DMS114 treated with DMSO at 0.1 percent for 48 hours (cell line): ENCODE results near the gene AKAP17A.
"Not testable (repeated sequence)": the region's sequence is repeated elsewhere in the genome, so short reads cannot be mapped to it uniquely, and the experiment has no call there.

ENCODE experiments used
- DNase-seq: peaks from one replicate; lab custom pipeline; 2025; ENCODE audit not compliant: unreplicated experiment; lab: John Stamatoyannopoulos, UW

The AKAP17A gene

GRCh38 chrX:1601768-1602085, 10.3 kb downstream of the AKAP17A start:
- no peak for DNase-seq

DNA sequence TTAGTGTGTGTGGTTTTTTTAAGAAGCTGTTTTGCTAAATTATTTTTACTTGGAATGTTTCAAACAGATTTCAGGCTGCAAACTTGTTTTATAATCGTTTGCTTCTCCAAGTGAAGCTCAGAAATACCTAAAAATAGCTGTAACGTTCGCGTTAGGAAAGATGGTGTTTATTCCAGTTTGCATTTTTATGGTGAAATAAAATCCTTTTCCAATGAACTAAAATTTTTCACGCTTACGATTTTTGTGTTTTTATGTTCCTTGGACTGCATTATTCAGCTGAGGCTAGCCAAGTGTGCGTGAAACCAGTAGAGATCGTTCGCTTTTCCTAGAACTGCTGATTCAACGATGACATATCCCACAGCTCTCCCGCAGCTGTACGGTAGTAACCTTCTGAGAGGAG, 10.9 kb downstream of the AKAP17A start:
- DNase-seq: no peak

- DNase-seq: no peak
Observed at GRCh38 chrX:1606496-1606895, 15.1 kb downstream of the AKAP17A start.

DNA sequence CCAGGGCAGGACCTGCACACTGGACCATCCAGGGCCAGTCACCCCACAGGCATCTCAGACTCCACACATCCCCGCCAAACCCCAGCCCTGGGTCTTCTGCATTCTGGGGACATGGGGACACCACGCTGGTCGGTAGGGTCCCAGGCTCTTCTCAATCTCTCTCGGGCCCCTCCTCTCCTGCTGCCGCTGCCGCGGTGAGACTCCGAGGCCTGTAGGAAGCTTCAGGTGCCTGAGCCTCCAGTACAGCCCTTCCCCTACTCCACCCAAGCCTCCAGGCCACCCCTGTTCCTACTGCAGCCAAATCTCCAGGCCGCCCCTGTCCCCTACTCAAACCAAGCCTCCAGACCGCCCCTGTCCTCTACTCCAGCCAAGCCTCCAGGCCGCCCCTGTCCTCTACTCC, 17.9 kb downstream of the AKAP17A start:
- DNase-seq: no peak

- DNase-seq: no peak
Observed at GRCh38 chrX:1609762-1610161, 18.4 kb downstream of the AKAP17A start.

GRCh38 chrX:1610166-1610565, 18.8 kb downstream of the AKAP17A start:
- no peak for DNase-seq

- DNase-seq: no peak
Observed at GRCh38 chrX:1610736-1611135, 19.3 kb downstream of the AKAP17A start.

DNA sequence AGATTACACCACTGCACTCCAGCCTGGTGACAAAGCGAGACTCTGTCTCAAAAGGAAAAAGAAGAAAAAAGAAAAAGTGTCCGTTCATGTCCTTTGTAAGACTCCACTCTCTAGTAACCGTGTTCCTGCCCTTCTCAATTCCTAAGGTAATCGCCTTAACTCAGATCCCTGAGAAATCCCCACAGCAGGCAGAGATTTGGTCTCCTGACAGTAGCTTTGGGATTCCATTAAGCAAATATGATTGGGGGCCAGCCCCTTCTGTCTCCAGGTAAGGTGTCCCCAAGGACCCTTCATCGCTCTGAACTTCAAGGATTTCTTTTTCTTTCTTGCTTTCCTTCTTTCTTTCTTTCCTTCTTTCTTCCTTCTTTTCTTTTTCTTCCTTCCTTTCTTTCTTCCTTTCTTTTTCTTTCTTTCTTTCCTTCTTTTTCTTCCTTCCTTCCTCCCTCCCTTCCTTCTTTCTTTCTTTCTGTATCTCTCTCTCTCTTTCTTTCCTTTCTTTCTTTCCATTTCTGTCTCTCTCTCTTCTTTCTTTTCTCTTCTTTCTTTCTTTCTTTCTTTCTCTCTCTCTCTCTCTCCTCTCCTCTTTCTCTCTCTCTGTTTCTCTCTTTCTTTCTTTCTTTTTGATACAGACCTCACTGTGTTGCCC, 21.4 kb downstream of the AKAP17A start:
- no peak for DNase-seq

GRCh38 chrX:1614927-1615326, 23.5 kb downstream of the AKAP17A start, which contains the start of gene ASMT:
ASMT (plus strand) TSS chrX:1615059; CDS start chrX:1615200, 141 bp downstream.
- no peak for DNase-seq

DNA sequence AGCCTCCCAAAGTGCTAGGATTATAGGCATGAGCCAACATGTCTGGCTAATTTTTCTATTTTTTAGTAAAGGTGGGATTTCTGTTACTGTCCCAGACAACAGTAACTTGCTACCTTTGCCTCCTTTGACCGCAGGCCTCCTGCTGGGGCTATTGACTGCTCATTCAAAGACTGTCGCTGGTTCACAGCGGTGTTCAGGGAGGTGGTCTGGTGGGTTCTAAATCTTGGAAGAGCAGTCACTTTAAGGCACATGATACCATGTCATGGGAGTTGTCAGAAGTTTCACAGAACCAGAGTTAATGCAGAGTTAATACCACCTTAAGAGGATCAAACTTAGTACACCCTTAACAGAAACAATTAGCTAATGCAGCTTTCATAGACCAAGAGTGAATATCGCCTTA, 27.3 kb downstream of the AKAP17A start:
- DNase-seq: no peak

DNA sequence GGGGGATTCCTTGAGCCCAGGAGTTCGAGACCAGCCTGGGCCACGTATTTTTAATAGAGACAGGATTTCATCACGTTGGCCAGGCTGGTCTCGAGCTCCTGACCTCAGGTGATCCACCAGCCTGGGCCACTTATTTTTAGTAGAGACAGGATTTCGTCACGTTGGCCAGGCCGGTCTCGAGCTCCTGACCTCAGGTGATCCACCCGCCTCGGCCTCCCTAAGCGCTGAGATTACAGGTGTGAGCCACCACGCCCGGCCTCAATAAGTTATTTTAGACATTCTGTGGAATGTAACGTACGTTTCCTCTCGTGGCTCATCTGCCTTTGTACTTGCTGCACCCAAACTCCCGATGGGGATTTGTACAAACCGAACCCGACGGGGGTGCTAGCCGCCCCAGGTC, 32.3 kb downstream of the AKAP17A start:
- no peak for DNase-seq

- not testable (repeated sequence) for DNase-seq
Observed at GRCh38 chrX:1624158-1624860, 32.9 kb downstream of the AKAP17A start.

GRCh38 chrX:1624861-1625215, 33.4 kb downstream of the AKAP17A start:
- not testable (repeated sequence) for DNase-seq

- DNase-seq: no peak
Observed at GRCh38 chrX:1629244-1629643, 37.8 kb downstream of the AKAP17A start.

DNA sequence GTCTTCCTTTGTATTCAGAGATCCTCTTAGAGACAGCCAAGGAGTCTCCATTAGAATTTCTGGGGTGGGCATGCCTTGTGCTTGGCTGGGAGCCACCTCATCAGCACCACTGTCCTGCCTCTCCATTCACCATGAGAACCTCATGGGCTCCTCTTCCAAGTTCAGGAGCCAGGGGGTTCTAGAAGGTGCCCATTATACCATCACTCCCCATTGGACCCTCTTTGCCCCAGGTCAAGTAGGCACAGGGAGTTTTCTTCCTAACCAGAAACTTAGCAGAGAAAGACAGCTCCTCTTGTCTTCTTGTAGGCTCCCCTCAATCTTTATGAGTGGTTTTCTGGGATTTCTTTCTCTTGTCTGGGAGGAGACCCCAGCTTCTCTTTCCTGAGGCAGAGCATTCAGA, 54.6 kb downstream of the AKAP17A start:
- no peak for DNase-seq

DNA sequence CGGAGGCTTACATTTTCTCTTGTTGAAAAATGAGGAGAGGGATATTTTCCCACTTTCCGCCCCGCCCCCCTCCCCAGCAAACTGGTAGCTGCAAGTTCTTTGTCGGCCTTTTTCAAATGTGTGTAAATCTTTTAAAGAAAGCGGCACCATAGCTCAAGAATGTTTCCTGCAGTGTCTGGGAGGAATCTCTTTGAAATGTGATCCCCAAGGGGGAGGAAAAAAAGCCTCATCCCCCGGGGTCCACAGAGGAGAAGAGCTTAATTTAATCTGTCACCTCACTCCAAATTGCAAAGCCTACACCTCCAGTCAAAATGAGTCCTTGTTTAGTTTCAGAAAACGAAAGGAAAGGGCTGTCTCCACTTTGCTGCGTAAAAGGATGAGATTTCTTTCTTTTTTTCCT, 58.2 kb downstream of the AKAP17A start:
- DNase-seq: no peak
